ENCODE data around the gene ADAM10.

Gene ADAM10

GRCh38 chr15:58546066-58546591 is 203.4 kb downstream of the ADAM10 start:
- Histone ChIP-seq H3K27ac (ENCODE audit: low read depth, low read length) (no peak overlapping the region), H3K9ac (ENCODE audit: low read depth, low read length) (no peak overlapping the region), H3K36me3 (ENCODE audit: control insufficient read depth, insufficient read depth, low read length) (no peaks in the 10 kb centered on the region), H3K9me3 (ENCODE audit: control insufficient read depth, insufficient read depth, low read length) (no peaks in the 10 kb centered on the region), H3K4me1 (ENCODE audit: control insufficient read depth, insufficient read depth, low read length) (no peaks in the 10 kb centered on the region), H3K4me3 (ENCODE audit: low read depth, low read length) (no peak overlapping the region), H3K27me3 (ENCODE audit: control insufficient read depth, insufficient read depth, low read length) (no peaks in the 10 kb centered on the region)

GRCh38 chr15:58545307-58546065 is 204.0 kb downstream of the ADAM10 start:
- Histone ChIP-seq H3K4me1 (ENCODE audit: control insufficient read depth, insufficient read depth, low read length) (no peaks in the 10 kb centered on the region), H3K9ac (ENCODE audit: low read depth, low read length) (no peak overlapping the region), H3K4me3 (ENCODE audit: low read depth, low read length) (no peak overlapping the region), H3K27me3 (ENCODE audit: control insufficient read depth, insufficient read depth, low read length) (no peaks in the 10 kb centered on the region), H3K36me3 (ENCODE audit: control insufficient read depth, insufficient read depth, low read length) (no peaks in the 10 kb centered on the region), H3K27ac (ENCODE audit: low read depth, low read length) (no peak overlapping the region), H3K9me3 (ENCODE audit: control insufficient read depth, insufficient read depth, low read length) (no peaks in the 10 kb centered on the region)

GRCh38 chr15:58544756-58545155 is 204.8 kb downstream of the ADAM10 start:
- no peak overlapping the region for H3K9ac ChIP-seq (ENCODE audit: low read depth, low read length)
- no peaks in the 10 kb centered on the region for H3K36me3 ChIP-seq (ENCODE audit: control insufficient read depth, insufficient read depth, low read length)
- H3K4me3 ChIP-seq (ENCODE audit: low read depth, low read length), result no peak overlapping the region
- no peaks in the 10 kb centered on the region for H3K27me3 ChIP-seq (ENCODE audit: control insufficient read depth, insufficient read depth, low read length)
- H3K9me3 ChIP-seq (ENCODE audit: control insufficient read depth, insufficient read depth, low read length), result no peaks in the 10 kb centered on the region
- H3K27ac ChIP-seq (ENCODE audit: low read depth, low read length), result no peak overlapping the region
- no peaks in the 10 kb centered on the region for H3K4me1 ChIP-seq (ENCODE audit: control insufficient read depth, insufficient read depth, low read length)

GRCh38 chr15:58543664-58544335 is 205.7 kb downstream of the ADAM10 start:
- Histone ChIP-seq H3K9ac (ENCODE audit: low read depth, low read length) (no peak overlapping the region), H3K27ac (ENCODE audit: low read depth, low read length) (no peak overlapping the region)

GRCh38 chr15:58541410-58542087 is 208.0 kb downstream of the ADAM10 start:
- H3K9ac ChIP-seq (ENCODE audit: low read depth, low read length), result no peak overlapping the region
- no peak overlapping the region for H3K4me3 ChIP-seq (ENCODE audit: low read depth, low read length)
- H3K27ac ChIP-seq (ENCODE audit: low read depth, low read length), result no peak overlapping the region

More at GRCh38 chr15:58543664-58544335, 205.7 kb downstream of the ADAM10 start:
- H3K36me3 ChIP-seq (ENCODE audit: control insufficient read depth, insufficient read depth, low read length), result no peaks in the 10 kb centered on the region
- no peaks in the 10 kb centered on the region for H3K27me3 ChIP-seq (ENCODE audit: control insufficient read depth, insufficient read depth, low read length)
- no peaks in the 10 kb centered on the region for H3K9me3 ChIP-seq (ENCODE audit: control insufficient read depth, insufficient read depth, low read length)
- H3K4me3 ChIP-seq (ENCODE audit: low read depth, low read length), result no peak overlapping the region
- H3K4me1 ChIP-seq (ENCODE audit: control insufficient read depth, insufficient read depth, low read length), result no peaks in the 10 kb centered on the region

GRCh38 chr15:58539548-58539947 is 210.0 kb downstream of the ADAM10 start:
- H3K9me3 ChIP-seq (ENCODE audit: control insufficient read depth, insufficient read depth, low read length), result no peaks in the 10 kb centered on the region
- no peak overlapping the region for H3K9ac ChIP-seq (ENCODE audit: low read depth, low read length)
- no peaks in the 10 kb centered on the region for H3K36me3 ChIP-seq (ENCODE audit: control insufficient read depth, insufficient read depth, low read length)
- no peaks in the 10 kb centered on the region for H3K4me1 ChIP-seq (ENCODE audit: control insufficient read depth, insufficient read depth, low read length)
- H3K4me3 ChIP-seq (ENCODE audit: low read depth, low read length), result no peak overlapping the region
- H3K27ac ChIP-seq (ENCODE audit: low read depth, low read length), result no peak overlapping the region
- no peaks in the 10 kb centered on the region for H3K27me3 ChIP-seq (ENCODE audit: control insufficient read depth, insufficient read depth, low read length)

More at GRCh38 chr15:58541410-58542087, 208.0 kb downstream of the ADAM10 start:
- no peaks in the 10 kb centered on the region for H3K4me1 ChIP-seq (ENCODE audit: control insufficient read depth, insufficient read depth, low read length)
- H3K9me3 ChIP-seq (ENCODE audit: control insufficient read depth, insufficient read depth, low read length), result no peaks in the 10 kb centered on the region
- H3K36me3 ChIP-seq (ENCODE audit: control insufficient read depth, insufficient read depth, low read length), result no peaks in the 10 kb centered on the region
- no peaks in the 10 kb centered on the region for H3K27me3 ChIP-seq (ENCODE audit: control insufficient read depth, insufficient read depth, low read length)

GRCh38 chr15:58538901-58539300 is 210.6 kb downstream of the ADAM10 start:
- Histone ChIP-seq H3K9ac (ENCODE audit: low read depth, low read length) (no peak overlapping the region), H3K4me3 (ENCODE audit: low read depth, low read length) (no peak overlapping the region), H3K27me3 (ENCODE audit: control insufficient read depth, insufficient read depth, low read length) (no peaks in the 10 kb centered on the region), H3K27ac (ENCODE audit: low read depth, low read length) (no peak overlapping the region), H3K36me3 (ENCODE audit: control insufficient read depth, insufficient read depth, low read length) (no peaks in the 10 kb centered on the region), H3K9me3 (ENCODE audit: control insufficient read depth, insufficient read depth, low read length) (no peaks in the 10 kb centered on the region), H3K4me1 (ENCODE audit: control insufficient read depth, insufficient read depth, low read length) (no peaks in the 10 kb centered on the region)

Measured in HUES48 (cell line).